ENCODE data around the gene KPNA6.

The KPNA6 gene

DNA sequence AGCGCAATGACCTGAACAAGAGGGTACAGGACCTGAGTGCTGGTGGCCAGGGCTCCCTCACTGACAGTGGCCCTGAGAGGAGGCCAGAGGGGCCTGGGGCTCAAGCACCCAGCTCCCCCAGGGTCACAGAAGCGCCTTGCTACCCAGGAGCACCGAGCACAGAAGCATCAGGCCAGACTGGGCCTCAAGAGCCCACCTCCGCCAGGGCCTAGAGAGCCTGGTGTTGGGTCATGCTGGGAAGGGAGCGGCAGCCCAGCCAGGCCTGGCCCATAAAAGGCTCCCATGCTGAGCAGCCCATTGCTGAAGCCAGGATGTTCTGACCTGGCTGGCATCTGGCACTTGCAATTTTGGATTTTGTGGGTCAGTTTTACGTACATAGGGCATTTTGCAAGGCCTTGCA lies 87.1 kb downstream of the KPNA6 start:
- DNase-seq, result no peak

DNA sequence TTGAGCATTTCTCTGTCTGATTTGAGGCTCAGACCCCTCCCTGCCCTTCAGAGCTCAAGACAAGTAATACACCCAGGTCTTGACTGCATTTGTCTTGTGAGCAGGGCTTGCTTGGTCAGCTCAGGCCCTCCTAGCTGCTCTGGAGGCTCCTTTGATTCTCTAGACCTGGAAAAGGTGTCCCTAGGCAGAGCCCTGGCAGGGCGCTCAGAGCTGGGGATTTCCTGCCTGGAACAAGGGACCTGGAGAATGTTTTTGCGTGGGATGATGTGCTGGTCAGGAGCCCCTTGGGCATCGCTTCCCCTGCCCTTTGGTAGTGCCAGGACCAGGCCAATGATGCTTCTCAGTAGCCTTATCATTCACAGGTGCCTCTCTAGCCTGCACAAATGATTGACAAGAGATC lies 87.7 kb downstream of the KPNA6 start:
- DNase-seq, result no peak

DNA sequence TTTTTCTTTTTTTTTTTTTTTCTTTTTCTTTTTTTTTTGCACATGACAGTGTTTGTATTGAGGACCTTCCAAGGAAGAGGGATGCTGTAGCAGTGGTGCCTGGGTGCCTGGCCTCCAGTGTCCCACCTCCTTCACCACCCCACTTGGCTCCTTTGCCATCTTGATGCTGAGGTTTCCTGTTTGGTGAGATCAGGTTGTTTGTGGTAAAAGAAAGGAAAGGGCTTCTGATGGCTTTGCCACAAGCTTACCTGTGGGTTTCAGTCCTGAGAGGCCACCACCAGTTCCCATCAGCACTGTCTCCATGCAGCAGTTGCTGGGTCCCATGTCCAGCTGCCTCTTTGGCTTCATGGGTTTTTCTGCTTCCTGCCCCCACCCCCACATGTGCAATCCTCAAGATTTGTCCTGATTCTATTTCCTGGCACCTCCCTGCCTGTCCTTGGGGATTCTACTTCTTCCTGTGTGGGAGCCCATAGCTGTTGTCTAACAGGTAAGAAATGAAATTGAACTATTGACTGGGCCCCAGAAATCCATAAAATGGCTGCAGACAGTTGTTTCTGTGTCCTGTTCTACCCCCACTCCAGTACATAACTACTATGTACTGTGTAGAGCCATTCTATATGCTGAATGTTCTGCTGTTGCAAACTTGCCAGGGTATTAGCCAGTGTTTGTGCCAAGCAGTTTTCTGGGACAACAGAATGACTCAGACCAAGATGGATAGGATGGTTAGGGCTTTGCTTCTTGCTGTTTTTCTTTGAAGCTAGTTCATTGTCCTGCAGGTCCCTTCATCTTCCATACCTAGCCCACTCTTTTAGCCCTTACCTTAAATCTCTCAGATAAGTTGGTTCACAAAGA lies 88.3 kb downstream of the KPNA6 start:
- no peak for DNase-seq

DNA sequence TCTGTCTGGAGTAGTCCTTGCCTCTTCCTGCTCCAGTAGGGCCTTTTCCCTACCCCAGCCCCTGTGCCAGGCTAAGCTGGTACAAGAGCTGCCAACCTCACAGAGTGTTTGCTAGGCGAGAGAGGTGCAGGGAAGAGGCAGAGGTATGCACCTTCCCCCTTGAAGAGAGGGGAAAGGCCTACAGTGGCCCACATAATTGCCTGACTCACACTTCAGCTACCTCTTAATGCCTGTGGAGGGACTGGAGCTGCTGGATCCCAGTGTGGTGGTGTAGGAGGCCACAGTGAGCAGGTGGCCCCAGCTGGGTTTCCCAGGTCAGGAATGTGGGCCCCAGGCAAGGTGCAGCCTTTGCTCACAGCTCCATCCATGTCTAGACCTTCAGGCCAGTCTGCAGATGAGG lies 89.2 kb downstream of the KPNA6 start:
- DNase-seq, result no peak

DNA sequence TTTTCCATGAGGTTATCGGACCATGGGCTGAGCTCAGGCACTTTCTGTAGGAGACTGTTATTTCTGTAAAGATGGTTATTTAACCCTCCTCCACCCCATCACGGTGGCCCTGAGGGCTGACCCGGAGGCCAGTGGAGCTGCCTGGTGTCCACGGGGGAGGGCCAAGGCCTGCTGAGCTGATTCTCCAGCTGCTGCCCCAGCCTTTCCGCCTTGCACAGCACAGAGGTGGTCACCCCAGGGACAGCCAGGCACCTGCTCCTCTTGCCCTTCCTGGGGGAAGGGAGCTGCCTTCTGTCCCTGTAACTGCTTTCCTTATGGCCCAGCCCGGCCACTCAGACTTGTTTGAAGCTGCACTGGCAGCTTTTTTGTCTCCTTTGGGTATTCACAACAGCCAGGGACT lies 90.0 kb downstream of the KPNA6 start:
- no peak for DNase-seq

DNA sequence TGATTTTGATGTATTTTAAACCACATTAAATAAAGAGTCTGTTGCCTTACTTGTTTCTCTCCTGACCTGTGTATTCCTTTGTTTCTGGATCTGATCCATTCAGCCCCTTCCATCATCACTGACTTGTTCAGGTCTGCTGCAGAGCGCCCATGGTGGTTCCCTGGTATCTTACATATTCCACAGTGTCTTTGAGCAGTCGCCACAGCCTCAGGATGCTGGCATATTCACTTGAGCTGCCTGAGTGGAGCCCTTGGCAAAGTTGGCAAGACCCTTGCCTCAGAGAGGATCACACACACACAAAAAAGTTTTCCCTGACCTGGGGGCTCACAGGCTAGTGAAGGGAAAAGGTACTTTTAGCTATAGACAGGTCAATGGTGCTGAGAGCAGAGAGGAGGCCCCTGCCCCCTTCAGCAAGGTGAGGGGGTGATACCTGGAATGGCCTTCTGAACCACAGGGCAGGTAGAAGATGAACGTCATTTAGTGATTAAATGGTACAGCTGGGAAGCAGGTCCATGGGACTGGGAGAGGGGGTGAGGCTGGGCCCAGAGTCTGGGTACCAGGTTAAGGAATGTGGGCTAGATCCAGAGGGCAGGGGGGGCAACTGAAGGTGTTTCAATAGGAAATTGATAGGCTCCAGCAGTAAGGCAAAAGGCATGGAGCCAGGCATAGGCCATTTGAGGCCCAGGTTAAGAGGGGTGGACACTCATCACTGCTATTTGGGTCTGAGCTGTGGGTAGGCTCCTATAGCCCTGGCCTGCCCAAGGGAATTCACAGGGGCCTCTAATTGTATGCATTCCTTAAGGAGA lies 90.6 kb downstream of the KPNA6 start:
- DNase-seq, result no peak

DNA sequence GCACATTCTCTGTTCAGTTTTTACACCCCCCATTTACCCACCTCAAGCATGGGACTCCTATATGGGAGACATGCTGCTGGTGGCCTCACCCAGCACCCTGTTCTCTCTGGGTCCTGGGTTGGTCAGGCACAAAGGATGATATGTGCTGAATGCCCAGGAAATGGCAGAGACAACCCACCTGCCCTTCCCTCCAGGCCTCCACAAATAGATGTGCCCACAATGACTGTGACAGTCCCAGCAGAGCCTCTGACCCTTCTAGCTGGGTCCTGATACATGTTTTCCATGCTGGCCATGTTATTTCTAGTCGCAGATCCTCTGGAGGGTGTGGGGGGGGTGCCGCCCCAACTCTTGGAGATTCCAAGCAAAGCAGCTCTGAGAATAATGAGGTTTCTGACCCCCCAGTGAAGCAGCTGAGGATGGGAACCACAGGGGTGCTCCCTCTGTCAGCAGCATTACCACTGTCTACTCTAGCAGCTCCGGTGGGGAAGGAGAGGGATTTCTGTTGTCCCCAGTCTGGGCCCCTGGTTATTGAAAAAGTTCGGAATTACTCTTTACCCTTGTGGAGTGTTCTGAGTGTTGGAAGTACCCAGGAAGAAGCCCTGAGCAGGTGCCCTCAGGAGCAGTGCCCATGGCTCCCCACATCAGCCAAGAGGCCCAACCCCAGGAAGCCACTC lies 91.3 kb downstream of the KPNA6 start:
- DNase-seq, result no peak

DNA sequence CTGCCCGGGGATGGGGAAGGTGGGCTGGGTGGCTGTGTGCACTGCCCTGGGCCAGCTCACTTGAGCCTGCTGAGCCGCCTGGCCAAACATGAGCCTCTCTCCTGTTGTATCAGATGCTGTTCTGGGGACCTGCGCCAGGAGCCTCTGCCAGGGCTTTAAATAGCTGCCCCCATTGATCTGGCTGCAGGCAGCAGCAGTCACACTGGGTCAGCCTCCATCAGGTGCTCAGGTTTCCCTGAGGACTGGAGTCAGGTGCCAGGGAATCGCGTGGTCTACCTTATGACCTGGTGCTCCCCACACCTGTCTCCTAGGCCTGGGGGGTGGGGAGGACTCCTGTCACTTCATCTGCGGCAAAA lies 91.8 kb downstream of the KPNA6 start:
- DNase-seq, result no peak

DNA sequence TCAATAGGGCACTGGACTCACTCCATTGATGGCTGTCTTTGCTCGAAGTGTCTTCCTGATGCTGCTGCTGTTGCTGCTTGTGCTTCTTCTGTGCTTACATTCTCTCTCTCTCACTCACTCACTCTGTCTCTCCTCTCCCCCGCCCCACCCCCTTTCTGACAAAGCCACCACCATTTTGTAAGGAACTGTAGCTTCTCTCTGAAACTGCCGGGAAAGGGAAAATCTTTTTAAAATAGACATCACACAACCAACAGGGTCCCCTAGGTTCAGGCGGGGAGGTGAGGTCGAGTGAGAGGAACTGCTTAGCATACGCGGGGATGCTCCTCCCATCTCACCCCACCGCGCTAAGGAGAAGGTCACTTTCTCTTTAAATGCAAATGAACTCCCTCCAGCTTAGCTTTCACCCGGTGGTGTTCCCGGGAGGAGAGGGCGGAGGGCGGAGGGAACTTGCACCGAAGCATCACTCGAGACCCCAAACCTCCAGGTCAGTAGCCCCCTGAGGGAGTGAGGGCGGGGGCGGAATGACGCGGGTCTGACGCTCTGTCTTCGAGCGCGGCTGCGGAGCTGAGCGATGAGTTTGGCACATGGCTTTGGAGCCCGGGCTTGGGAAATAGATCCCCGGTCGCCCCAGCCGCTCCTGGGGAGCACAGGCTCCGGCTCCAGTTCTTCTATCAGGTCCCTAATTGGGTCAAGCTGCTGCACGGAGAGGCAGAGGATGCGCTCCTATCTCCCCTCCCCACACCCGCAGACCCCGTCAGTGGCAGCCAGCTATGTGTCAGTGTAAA lies 92.6 kb downstream of the KPNA6 start, which contains the start of gene CCDC28B:
Gene CCDC28B (plus strand): TSS at position 370 of the 785 bp plus-strand sequence. CDS start 1,341 bp downstream, outside the sequence.
- DNase-seq, result peak; percentile 34

DNA sequence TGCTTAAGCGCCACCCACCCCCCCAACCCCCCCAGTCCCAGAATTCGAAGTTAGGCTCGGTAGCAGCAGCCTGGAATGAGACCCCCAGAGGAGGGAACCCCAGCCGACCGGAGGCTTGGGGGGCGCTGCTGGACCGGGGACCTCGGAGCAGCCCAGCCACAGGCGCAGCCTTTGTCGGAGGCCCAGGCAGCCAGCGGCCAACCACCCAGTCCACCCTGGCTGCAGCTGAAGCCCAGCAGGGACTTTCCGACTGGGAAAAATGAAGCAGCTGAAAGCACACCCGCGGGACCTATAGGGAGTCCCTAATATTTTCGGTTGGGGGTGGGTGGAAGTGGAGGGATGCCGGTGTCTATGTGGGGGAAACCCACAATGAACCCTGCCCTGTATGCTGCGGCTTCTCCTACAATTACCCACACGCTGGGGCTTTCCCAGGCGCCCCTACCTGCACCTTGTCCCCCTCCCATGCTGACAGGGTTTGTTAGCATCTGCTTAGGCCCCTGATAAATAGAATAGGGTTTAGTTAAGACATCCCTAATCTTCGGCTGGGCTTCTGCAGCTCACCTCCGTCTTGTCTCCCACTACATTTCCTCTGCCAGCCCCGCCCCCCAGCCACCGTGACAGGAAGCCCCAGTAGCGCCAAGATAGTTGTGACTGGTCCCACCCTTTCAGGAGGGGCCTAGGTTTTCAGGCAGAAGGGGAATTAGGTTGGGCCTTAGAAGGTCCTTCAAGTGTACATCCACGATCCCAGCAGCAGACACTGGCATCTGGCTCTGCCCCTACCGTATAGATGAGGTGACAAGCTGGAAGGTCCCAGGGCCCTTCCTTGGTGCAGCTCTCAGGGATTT lies 93.4 kb downstream of the KPNA6 start:
- peak; percentile 59 for DNase-seq

DNA sequence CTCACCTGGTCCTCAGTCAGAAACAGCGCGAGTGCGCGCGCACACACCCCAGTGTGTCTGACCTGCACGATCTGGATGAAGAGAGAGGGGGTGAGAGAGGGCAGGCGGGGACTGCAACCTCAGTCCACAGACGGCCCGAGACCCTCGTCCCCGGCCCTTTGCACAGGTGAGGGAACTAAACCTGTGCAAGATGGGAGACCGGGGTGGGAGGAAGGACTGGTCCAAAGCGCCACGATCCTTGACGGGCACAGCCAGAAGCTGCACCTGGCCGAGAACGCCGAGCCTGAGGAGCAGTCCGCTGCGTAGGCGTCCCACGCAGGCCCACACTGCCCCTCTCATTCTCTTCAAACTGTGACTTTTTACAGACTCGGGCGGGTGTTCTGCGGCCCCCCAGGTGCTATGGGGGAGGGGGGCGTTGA lies 97.1 kb downstream of the KPNA6 start:
- DNase-seq, result no peak

DNA sequence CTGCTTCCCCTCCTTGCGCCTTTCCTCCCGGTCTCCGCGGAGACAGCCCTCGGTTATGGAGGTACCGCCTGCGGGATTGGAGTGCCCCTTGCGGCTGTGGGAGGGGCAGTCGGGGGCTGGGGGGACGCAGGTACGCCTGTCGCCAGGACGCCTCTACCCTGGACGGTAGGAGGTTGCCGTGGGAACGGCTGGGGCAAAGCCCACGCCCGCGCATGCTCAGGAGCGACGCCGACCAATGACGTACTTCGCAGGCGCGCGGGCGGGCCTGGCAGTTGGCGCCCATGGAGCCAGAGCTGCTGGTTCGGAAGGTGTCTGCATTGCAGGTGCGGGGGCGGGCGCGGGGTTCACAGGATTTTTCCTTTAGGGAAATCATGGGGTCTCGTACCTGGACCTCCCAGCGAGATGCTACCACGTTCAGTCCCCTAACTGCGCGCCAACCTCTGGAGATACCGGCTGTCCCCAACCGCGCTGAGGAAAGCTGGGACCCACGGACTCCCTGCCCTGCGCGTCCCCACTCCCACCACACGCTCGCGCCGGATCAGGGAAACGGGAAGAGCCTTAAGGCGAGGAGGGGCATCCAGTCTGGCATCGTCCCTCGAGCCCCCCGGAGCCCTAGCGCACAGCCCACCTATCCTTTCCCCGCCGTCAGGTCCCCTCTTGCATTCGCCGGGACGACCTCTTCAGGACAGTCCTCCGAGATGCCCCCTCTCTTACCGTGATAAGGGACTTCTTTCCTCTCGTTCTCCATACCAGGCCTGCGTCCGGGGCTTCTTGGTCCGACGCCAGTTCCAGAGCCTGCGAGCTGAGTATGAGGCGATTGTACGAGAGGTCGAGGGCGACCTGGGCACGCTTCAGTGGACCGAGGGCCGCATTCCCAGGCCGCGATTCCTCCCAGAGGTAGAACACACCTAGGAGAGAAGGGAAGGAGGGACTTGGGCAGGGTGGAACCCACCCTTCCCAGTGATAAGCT lies 97.8 kb downstream of the KPNA6 start, which contains the start of gene IQCC:
Gene IQCC (plus strand): TSS at position 271 of the 970 bp plus-strand sequence. CDS start 11 bp downstream, at position 282.
- DNase-seq, result peak; percentile 77

DNA sequence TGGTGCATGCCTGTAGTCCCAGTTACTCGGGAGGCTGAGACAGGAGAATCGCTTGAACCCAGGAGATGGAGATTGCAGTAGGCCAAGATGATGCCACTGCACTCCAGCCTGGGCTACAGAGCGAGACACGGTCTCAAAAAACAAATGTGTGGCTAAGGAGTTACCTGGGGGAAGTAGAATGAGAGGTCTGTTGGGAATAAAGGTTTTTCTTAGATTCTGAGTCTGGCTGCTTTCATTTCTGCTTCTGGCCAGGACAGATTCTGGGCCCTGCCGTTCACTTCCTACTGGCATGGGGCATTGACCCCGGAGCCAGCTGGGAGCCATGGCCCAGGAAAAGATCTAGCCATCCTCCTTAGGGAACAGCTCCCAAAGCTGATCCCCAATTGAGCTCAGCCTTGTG lies 100.6 kb downstream of the KPNA6 start:
- no peak for DNase-seq

DNA sequence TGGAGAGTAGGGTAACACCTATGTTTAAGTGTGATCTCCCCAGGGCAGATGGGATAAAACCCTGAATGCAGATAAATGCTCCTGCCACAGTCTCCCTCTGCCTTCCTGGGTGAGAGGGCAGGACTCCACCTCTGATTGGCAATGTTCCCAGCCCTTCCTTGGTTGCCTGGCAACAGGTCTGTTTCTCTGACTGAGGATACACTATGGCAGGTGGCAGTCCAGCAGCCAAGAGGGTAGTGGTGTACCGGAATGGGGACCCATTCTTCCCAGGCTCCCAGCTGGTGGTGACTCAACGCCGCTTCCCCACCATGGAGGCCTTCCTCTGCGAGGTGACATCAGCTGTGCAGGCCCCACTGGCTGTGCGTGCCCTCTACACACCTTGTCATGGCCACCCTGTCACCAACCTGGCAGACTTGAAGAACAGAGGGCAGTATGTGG lies 101.1 kb downstream of the KPNA6 start, which contains the start of gene DCDC2B:
Gene DCDC2B (plus strand): TSS at position 199 of the 438 bp plus-strand sequence. CDS start 5 bp downstream, at position 204.
- DNase-seq, result no peak

DNA sequence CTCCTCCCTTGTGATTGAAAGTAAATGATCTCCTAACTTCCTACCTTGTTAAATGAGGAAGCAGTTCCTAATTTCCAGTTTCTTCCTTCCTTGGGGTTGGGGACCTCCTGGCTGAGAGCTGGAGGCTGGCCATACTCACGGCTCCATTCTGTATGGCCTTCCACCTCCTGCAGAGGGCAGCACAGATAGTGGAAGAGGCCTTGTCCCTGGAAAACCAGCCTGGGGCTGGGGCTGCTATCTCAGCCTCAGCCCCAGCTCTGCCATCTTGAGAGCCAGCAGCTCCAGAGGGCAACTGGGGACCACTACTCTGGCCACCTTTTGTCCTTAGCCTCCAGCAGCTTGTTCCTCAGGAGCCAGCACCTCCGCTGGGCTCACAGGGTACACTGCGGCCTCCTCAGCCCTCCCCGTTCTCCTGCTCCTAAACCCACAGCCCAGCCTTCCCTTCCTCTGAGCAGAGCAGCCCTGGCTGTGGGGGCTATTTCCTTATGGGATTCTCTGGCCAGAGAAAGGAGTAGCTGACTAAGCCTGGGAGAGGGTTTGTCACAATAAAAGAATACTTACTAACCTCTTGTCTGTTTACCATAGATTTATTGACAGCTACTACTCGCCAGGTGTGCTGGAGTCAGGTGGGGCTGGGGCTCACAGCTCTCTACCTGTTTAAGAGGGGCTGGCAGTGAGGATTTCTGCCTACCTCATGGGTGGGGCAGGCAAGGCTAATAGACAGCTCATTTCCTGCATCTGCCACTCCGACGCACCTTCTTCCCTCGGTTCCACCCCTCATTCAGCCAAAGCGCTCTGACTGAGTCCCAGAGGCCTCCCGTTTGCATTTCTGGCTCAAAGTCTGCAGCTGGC lies 108.0 kb downstream of the KPNA6 start:
- DNase-seq, result peak; percentile 35

DNA sequence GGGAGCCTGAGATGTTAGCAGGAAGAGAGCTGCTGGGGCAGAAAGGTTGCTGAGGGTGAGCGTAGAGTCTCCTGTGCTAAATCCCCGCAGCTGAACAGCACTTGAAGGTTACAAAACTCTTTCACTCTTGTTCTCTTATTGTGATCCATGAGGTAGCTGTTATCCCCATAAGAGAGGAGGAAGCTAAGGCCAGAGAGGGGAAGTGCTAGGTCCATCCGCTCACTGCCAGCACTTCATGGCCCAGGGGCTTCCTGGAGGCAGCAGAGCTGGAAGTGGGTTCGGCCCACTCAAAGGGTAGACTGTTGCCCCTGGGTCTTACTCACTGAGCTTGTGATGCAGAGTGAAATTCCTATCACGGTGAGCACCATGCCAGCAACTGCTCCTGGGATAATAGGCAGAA lies 108.7 kb downstream of the KPNA6 start:
- DNase-seq, result no peak

DNA sequence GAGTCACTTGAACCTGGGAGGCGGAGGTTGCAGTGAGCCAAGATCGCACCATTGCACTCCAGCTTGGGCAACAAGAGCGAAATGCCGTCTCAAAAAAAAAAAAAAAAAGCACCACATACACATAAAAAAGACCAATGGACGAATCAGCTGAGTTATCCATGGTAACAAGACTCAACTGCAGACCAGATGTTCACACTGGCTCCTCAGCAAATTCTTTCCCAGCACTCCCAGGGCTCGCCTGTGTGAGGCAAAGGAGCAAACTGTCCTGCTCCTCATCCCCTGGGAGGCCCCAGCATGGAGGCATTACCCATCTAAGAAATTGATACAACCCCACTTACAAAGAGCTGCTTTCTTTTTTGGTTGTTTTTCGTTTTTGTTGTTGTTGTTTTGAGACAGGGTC lies 111.2 kb downstream of the KPNA6 start:
- no peak for DNase-seq

DNA sequence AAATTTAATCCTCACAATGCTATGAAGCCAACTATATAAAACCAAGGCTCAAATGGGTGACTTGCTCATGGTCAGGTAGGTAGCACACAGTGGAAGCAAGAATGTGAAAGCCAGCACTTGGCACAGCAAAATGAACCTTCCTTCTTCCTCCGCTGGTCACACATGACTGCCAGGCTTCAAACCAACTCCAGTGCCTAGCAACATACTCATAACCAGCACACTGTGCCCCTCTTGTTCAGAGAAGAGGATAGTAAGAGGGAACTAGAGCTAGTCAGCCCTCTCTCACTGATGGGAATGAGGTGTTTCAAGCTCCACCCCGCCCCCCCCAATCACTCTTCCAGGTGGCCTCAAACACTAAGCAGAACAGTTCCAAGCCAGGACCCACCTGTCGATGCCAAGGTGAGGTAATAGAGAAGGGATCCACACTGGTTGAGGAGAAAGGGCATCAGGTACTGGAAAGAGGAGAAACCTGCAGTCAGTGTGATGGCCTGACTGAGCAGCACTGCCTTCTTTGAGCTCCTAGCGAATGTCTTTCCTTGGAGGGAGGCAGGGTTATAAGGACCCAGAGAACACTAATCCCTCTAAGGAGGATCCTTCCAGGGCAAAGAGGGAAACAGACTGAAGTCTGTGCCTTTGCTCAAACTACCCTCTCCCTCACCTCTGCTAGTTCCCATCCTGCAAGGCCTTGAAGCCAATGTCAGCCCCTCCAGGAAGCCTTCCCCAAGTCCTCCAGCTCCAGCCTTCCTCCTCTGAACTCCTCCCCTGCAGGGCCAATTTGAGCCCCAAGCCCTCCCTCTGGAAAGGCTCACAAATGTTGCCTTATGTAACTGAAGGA lies 113.1 kb downstream of the KPNA6 start:
- no peak for DNase-seq

All from activated CD4-positive, alpha-beta T cell treated with anti-CD3 and anti-CD28 coated beads for 1 hour (primary cell).